ENCODE measurements around the gene DHCR24.

Gene DHCR24

GRCh38 chr1:54857141-54857540 lies 29.9 kb downstream of the DHCR24 start:
- H2AK5ac ChIP-seq (ENCODE audit: low read depth, low read length): no peak overlapping the region
- no peak overlapping the region for H3K4me3 ChIP-seq (ENCODE audit: low read length in 2 of 2)
- H3K9ac ChIP-seq (ENCODE audit: low read depth, low read length, poor library complexity): no peak overlapping the region
- H2BK120ac ChIP-seq (ENCODE audit: low read depth, low read length): no peak overlapping the region
- H3K18ac ChIP-seq (ENCODE audit: low read length): no peak overlapping the region
- DNase-seq (ENCODE audit: low spot score): no peak
- H3K23ac ChIP-seq (ENCODE audit: low read depth, low read length, poor library complexity): no peak overlapping the region
- H3K27me3 ChIP-seq (ENCODE audit: control insufficient read depth in 3 of 3, insufficient read depth in 3 of 3, low read depth in 1 of 3, low read length in 3 of 3): no peaks in the 10 kb centered on the region
- no peak overlapping the region for H2BK5ac ChIP-seq (ENCODE audit: low read length)
- H3K4me2 ChIP-seq (ENCODE audit: insufficient read depth, low read length, poor library complexity, severe bottlenecking): no peak overlapping the region
- H2AFZ ChIP-seq (ENCODE audit: low read length): no peak overlapping the region
- H4K91ac ChIP-seq (ENCODE audit: low read depth, low read length, poor library complexity): no peak overlapping the region
- H2BK15ac ChIP-seq (ENCODE audit: low read length): no peak overlapping the region
- H3K4ac ChIP-seq (ENCODE audit: low read length): no peak overlapping the region
- no peak overlapping the region for H3K27ac ChIP-seq (replicated peaks; ENCODE audit: low read length)
- H3K4me1 ChIP-seq (ENCODE audit: control insufficient read depth in 2 of 2, insufficient read depth in 1 of 2, low read depth in 1 of 2, low read length in 2 of 2): no peaks in the 10 kb centered on the region
- peaks cover 4% of the 10 kb centered on the region for H3K79me1 ChIP-seq (ENCODE audit: low read depth, low read length)
- no peak overlapping the region for H3K14ac ChIP-seq (ENCODE audit: low read length)
- H2BK12ac ChIP-seq (ENCODE audit: low read length): no peak overlapping the region
- no peaks in the 10 kb centered on the region for H3K9me3 ChIP-seq (replicated peaks in 1 of 2; ENCODE audit: control insufficient read depth in 2 of 2, insufficient read depth in 1 of 2, low read depth in 1 of 2, low read length in 2 of 2)
- peaks cover 69 to 96% of the 10 kb centered on the region in 2 donors for H3K36me3 ChIP-seq (replicated peaks in 1 of 2; ENCODE audit: control insufficient read depth in 2 of 2, insufficient read depth in 2 of 2, low read length in 2 of 2)
- no CpG with 5 or more reads among the region's 3 CpGs for WGBS, 2 donors (ENCODE audit: extremely low coverage in 2 of 2, insufficient read length in 2 of 2, insufficient replicate concordance in 1 of 2)
- H4K8ac ChIP-seq (ENCODE audit: low read depth, low read length): no peak overlapping the region

GRCh38 chr1:54854381-54855020 lies 32.5 kb downstream of the DHCR24 start:
- no peak overlapping the region for H2BK12ac ChIP-seq (ENCODE audit: low read length)
- no peak overlapping the region for H4K8ac ChIP-seq (ENCODE audit: low read depth, low read length)
- peaks cover 74 to 97% of the 10 kb centered on the region in 2 donors for H3K36me3 ChIP-seq (replicated peaks in 1 of 2; ENCODE audit: control insufficient read depth in 2 of 2, insufficient read depth in 2 of 2, low read length in 2 of 2)
- DNase-seq (ENCODE audit: low spot score): no peak
- H3K18ac ChIP-seq (ENCODE audit: low read length): no peak overlapping the region
- H3K27ac ChIP-seq (replicated peaks; ENCODE audit: low read length): no peak overlapping the region
- H3K9me3 ChIP-seq (replicated peaks in 1 of 2; ENCODE audit: control insufficient read depth in 2 of 2, insufficient read depth in 1 of 2, low read depth in 1 of 2, low read length in 2 of 2): no peaks in the 10 kb centered on the region
- H3K4ac ChIP-seq (ENCODE audit: low read length): no peak overlapping the region
- no peak overlapping the region for H4K91ac ChIP-seq (ENCODE audit: low read depth, low read length, poor library complexity)
- H2BK15ac ChIP-seq (ENCODE audit: low read length): no peak overlapping the region
- no peak overlapping the region for H2AFZ ChIP-seq (ENCODE audit: low read length)
- H2AK5ac ChIP-seq (ENCODE audit: low read depth, low read length): no peak overlapping the region
- WGBS, 2 donors (ENCODE audit: extremely low coverage in 2 of 2, insufficient read length in 2 of 2, insufficient replicate concordance in 1 of 2): no CpG with 5 or more reads among the region's 12 CpGs
- H2BK5ac ChIP-seq (ENCODE audit: low read length): no peak overlapping the region
- no peaks in the 10 kb centered on the region for H3K4me1 ChIP-seq (ENCODE audit: control insufficient read depth in 2 of 2, insufficient read depth in 1 of 2, low read depth in 1 of 2, low read length in 2 of 2)
- no peak overlapping the region for H3K14ac ChIP-seq (ENCODE audit: low read length)
- H3K4me3 ChIP-seq (ENCODE audit: low read length in 2 of 2): no peak overlapping the region
- H3K23ac ChIP-seq (ENCODE audit: low read depth, low read length, poor library complexity): peak overlapping the region; percentile 32
- no peak overlapping the region for H2BK120ac ChIP-seq (ENCODE audit: low read depth, low read length)
- H3K79me1 ChIP-seq (ENCODE audit: low read depth, low read length): peaks cover 4% of the 10 kb centered on the region
- H3K4me2 ChIP-seq (ENCODE audit: insufficient read depth, low read length, poor library complexity, severe bottlenecking): no peak overlapping the region
- H3K27me3 ChIP-seq (ENCODE audit: control insufficient read depth in 3 of 3, insufficient read depth in 3 of 3, low read depth in 1 of 3, low read length in 3 of 3): no peaks in the 10 kb centered on the region
- no peak overlapping the region for H3K9ac ChIP-seq (ENCODE audit: low read depth, low read length, poor library complexity)

GRCh38 chr1:54853793-54854370 lies 33.1 kb downstream of the DHCR24 start:
- no peaks in the 10 kb centered on the region for H3K27me3 ChIP-seq (ENCODE audit: control insufficient read depth in 3 of 3, insufficient read depth in 3 of 3, low read depth in 1 of 3, low read length in 3 of 3)
- WGBS, 2 donors (ENCODE audit: extremely low coverage in 2 of 2, insufficient read length in 2 of 2, insufficient replicate concordance in 1 of 2): no CpG with 5 or more reads among the region's 12 CpGs
- peak overlapping the region; percentile 23 for H3K23ac ChIP-seq (ENCODE audit: low read depth, low read length, poor library complexity)
- no peak for DNase-seq (ENCODE audit: low spot score)
- H2BK15ac ChIP-seq (ENCODE audit: low read length): no peak overlapping the region
- no peaks in the 10 kb centered on the region for H3K4me1 ChIP-seq (ENCODE audit: control insufficient read depth in 2 of 2, insufficient read depth in 1 of 2, low read depth in 1 of 2, low read length in 2 of 2)
- H2AK5ac ChIP-seq (ENCODE audit: low read depth, low read length): no peak overlapping the region
- H3K9ac ChIP-seq (ENCODE audit: low read depth, low read length, poor library complexity): peak overlapping the region; percentile 13
- peaks cover 4% of the 10 kb centered on the region for H3K79me1 ChIP-seq (ENCODE audit: low read depth, low read length)
- no peak overlapping the region for H3K4me2 ChIP-seq (ENCODE audit: insufficient read depth, low read length, poor library complexity, severe bottlenecking)
- no peak overlapping the region for H2BK120ac ChIP-seq (ENCODE audit: low read depth, low read length)
- H3K4me3 ChIP-seq (ENCODE audit: low read length in 2 of 2): no peak overlapping the region
- H2AFZ ChIP-seq (ENCODE audit: low read length): no peak overlapping the region
- no peak overlapping the region for H3K14ac ChIP-seq (ENCODE audit: low read length)
- H3K18ac ChIP-seq (ENCODE audit: low read length): no peak overlapping the region
- H3K9me3 ChIP-seq (replicated peaks in 1 of 2; ENCODE audit: control insufficient read depth in 2 of 2, insufficient read depth in 1 of 2, low read depth in 1 of 2, low read length in 2 of 2): no peaks in the 10 kb centered on the region
- no peak overlapping the region for H2BK12ac ChIP-seq (ENCODE audit: low read length)
- H3K36me3 ChIP-seq (replicated peaks in 1 of 2; ENCODE audit: control insufficient read depth in 2 of 2, insufficient read depth in 2 of 2, low read length in 2 of 2): peaks cover 76 to 97% of the 10 kb centered on the region in 2 donors
- H3K4ac ChIP-seq (ENCODE audit: low read length): no peak overlapping the region
- no peak overlapping the region for H2BK5ac ChIP-seq (ENCODE audit: low read length)
- H3K27ac ChIP-seq (replicated peaks; ENCODE audit: low read length): no peak overlapping the region
- H4K91ac ChIP-seq (ENCODE audit: low read depth, low read length, poor library complexity): no peak overlapping the region
- H4K8ac ChIP-seq (ENCODE audit: low read depth, low read length): peak overlapping the region; percentile 84

- no peak overlapping the region for H2AFZ ChIP-seq (ENCODE audit: low read length)
- no peak overlapping the region for H3K4me3 ChIP-seq (ENCODE audit: low read length in 2 of 2)
- H2AK5ac ChIP-seq (ENCODE audit: low read depth, low read length): no peak overlapping the region
- peaks cover 78 to 98% of the 10 kb centered on the region in 2 donors for H3K36me3 ChIP-seq (replicated peaks in 1 of 2; ENCODE audit: control insufficient read depth in 2 of 2, insufficient read depth in 2 of 2, low read length in 2 of 2)
- no peaks in the 10 kb centered on the region for H3K4me1 ChIP-seq (ENCODE audit: control insufficient read depth in 2 of 2, insufficient read depth in 1 of 2, low read depth in 1 of 2, low read length in 2 of 2)
- no peak for DNase-seq (ENCODE audit: low spot score)
- no peaks in the 10 kb centered on the region for H3K27me3 ChIP-seq (ENCODE audit: control insufficient read depth in 3 of 3, insufficient read depth in 3 of 3, low read depth in 1 of 3, low read length in 3 of 3)
- no peak overlapping the region for H3K4me2 ChIP-seq (ENCODE audit: insufficient read depth, low read length, poor library complexity, severe bottlenecking)
- H3K27ac ChIP-seq (replicated peaks; ENCODE audit: low read length): no peak overlapping the region
- WGBS, 2 donors (ENCODE audit: extremely low coverage in 2 of 2, insufficient read length in 2 of 2, insufficient replicate concordance in 1 of 2): no CpG with 5 or more reads among the region's 9 CpGs
- H3K79me1 ChIP-seq (ENCODE audit: low read depth, low read length): peaks cover 4% of the 10 kb centered on the region
- no peak overlapping the region for H4K91ac ChIP-seq (ENCODE audit: low read depth, low read length, poor library complexity)
- no peak overlapping the region for H2BK15ac ChIP-seq (ENCODE audit: low read length)
- H4K8ac ChIP-seq (ENCODE audit: low read depth, low read length): no peak overlapping the region
- peak overlapping the region; percentile 23 for H3K23ac ChIP-seq (ENCODE audit: low read depth, low read length, poor library complexity)
- H3K9ac ChIP-seq (ENCODE audit: low read depth, low read length, poor library complexity): no peak overlapping the region
- H3K4ac ChIP-seq (ENCODE audit: low read length): no peak overlapping the region
- no peak overlapping the region for H3K14ac ChIP-seq (ENCODE audit: low read length)
- H3K18ac ChIP-seq (ENCODE audit: low read length): no peak overlapping the region
- no peaks in the 10 kb centered on the region for H3K9me3 ChIP-seq (replicated peaks in 1 of 2; ENCODE audit: control insufficient read depth in 2 of 2, insufficient read depth in 1 of 2, low read depth in 1 of 2, low read length in 2 of 2)
- H2BK12ac ChIP-seq (ENCODE audit: low read length): no peak overlapping the region
- no peak overlapping the region for H2BK120ac ChIP-seq (ENCODE audit: low read depth, low read length)
- H2BK5ac ChIP-seq (ENCODE audit: low read length): no peak overlapping the region
Observed at GRCh38 chr1:54853096-54853792, 33.8 kb downstream of the DHCR24 start.

All from neuronal stem cell (in vitro differentiated cells).